Measurements from ENCODE around the gene RRBP1. TPM values are rescaled to one million over a fixed set of nuclear protein-coding genes. Genes with fewer than 3 reads are reported as not detected.

The RRBP1 gene
- total RNA-seq, 1 donor from 2014 or later, result 74.5 TPM

DNA sequence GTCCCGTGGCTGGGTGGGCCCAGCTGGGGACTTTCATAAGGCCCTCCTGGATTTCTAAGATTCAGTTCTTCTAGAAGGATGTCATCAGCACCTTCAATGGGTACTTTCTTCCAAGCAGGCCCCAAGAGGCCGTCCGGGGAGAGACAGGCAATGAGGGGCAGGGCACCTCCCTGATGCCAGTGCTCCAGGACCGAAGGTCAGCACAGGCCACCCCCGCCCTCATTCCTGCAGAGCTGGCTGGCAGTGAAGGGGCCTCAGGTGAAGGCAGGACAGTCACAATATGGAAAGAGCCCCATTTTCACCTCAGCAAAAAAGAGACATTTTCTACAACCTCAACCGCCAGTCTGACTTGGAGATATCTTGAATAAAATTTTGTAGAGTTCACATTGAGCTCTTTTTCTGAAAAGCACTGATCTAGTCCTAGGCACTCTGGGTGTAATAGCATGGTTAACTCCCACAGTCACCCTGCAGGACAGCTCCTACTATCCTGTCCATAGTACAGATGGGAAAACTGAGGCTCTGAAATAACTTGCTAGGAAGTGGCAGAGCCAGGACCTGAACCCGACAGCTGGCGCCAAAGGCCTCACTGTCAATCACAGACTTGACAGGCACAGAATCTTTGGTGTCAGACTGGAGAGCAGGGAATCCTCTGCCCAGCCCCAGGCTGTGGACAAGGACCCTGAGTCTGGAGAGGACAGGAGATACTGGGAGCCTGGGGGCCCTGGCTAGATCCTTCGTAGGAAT lies 50.3 kb downstream of the RRBP1 start:
- no peak for ATAC-seq

DNA sequence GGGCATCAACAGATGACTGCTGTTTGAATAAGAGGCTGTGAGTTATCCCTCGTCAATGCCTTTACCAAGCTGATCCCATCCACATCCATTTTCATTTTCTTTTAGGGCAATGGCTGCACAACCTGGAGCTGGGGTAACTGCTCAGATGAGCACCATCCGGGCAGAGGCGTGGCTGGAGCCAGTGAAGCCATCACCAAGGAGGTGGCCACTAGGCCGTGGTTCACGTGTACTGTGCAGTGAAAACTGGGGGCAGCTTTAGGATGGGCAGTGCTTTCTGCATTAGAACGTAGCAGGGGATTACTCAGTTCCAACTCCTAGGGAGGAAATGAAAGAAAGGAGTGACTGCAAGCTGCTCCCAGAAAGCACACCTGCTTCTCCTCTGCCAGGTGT lies 51.2 kb downstream of the RRBP1 start:
- no peak for ATAC-seq

DNA sequence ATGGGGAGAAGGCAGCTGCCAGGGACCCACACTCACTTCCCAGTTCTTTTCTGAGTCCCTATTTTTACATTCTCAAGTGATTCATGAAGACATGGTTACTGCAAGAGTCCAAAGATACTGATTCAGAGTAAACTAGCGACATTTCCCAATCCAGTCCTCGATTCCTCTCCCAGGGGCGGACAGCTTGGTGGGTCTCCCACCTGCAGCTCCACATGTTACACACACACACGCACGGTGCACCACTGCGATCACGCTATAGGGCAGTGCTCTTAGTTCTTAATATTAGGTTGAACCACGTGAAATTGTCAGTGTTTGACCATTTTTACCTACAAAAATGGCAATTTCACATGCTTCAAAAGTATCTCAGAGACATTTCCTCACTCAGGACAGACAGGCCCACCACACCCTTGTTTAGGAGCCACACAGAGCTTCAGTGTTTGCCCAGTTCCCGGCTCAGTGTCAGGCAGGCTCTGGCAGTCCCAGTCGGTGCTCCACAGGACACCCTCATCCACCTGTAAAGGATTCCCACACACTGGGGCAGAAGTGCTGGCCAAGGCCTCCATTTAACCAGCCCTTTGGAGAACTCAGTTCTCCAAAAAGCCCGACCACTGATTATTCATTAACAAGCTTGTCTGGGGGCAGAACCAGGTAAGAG lies 51.8 kb downstream of the RRBP1 start:
- ATAC-seq, result no peak

DNA sequence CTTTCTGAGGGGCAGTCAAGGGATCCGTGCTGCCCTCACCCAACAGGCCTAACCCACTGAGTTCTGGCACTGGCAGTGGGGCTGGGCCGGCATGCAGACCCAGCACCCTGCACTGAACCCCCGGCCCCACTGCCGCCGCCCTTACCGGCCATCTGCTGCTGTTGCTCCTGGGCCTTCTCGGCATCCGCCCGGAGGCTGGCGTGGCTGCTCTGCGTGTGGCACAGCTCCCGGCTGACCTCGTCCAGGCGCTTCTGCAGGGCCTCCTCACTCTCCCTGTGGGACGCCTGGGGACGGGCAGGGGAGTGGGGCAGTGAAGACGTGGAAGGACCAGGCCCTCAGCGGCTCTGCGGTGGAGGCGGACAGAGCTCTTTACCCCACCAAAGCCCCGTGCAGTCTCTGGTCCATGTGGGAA lies 52.4 kb downstream of the RRBP1 start:
- no peak for ATAC-seq

DNA sequence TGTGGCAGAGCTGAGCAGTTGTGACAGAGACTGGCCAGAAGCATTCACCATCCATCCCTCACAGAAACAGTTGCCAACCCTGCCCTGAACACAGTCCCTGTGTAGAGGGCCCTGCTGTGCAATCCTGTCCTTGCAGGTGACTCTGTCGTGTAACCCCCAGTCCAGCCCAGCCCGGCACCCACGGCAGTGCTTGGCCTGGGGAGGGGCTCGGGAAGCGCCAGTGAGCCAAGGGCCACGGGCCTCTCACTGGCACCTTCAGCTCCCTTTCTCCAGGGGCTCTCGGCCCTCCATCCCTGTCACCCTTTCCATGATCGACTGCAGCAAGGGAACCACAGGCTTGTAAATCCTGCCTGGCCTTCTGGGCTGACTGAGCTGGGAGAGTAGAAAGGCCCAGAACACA lies 53.0 kb downstream of the RRBP1 start:
- ATAC-seq, result no peak

DNA sequence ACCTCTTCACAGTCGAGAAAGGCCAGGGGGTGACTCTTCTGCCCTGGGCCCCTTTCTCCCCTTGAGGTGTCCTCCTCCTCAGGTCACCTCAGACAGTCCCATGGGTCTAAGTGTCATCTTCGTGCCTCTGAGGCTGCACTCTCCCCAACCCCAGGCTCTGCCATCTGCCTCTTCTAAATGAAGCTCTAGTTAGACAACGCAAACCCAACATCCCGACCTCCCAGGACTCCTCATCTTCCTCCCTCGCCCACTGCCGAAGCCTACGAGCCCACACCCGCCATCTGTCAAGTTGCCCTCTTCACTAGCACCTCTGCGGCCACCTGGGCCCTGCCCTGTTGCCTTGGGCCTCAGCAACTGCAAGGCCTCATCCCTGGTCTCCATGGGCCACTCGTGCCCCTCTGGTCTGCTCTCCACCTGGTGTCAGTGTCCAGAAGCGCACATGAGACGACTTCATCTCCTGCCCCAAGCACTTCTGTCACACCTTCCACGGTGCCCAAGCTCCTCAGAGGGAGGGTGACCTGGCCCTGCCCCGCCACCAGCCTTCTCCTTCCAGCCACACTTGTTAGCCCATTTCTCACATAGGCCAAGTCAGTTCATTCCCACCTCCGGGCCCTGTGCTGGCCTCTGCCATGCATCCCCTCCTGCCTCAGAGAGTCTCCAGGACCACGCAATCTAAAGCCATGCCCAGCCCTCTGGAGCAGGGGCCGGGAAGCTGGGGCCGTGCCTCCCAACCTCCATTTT lies 53.8 kb downstream of the RRBP1 start:
- no peak for ATAC-seq

DNA sequence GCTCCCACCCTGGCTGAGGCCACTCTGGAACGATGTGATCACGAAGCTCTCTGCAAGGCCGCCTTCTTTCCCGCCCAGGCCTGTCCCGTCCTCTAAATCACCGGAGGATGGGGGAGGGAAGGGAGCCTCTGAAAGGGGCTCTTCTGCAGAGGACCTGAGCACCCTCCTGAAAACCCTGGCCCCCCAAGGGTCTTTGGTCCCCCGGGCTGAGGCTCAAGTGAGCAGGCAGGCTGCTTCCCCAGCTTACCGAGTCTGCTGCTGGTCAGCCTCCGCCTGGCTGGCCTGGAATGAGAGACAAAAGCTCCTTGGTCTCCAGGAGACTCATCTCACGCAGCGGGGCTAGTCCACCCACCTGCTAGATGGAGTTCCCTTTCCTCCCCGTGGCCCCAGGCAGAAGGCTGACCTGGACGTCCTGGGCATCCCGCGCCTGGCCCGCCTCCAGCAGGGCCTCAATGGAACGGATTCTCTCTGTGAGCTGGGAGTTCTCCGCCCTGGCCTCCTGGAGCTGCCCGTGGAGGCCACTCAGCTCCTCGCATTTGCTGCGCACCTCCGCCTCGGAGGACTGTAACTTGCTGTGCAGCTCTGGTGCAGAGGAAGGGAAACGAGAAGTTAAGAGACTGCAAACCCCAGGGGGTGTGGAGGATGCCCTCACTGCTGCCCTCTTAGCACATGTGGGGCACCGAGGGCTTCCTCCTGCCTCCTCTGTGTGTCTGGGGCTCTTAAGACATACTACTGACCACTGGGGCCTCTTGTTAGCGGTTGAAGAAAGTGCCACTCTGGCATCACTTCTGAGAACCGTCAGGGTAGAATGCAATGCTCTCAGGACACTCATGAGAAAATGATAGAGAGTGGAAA lies 54.7 kb downstream of the RRBP1 start:
- no peak for ATAC-seq

DNA sequence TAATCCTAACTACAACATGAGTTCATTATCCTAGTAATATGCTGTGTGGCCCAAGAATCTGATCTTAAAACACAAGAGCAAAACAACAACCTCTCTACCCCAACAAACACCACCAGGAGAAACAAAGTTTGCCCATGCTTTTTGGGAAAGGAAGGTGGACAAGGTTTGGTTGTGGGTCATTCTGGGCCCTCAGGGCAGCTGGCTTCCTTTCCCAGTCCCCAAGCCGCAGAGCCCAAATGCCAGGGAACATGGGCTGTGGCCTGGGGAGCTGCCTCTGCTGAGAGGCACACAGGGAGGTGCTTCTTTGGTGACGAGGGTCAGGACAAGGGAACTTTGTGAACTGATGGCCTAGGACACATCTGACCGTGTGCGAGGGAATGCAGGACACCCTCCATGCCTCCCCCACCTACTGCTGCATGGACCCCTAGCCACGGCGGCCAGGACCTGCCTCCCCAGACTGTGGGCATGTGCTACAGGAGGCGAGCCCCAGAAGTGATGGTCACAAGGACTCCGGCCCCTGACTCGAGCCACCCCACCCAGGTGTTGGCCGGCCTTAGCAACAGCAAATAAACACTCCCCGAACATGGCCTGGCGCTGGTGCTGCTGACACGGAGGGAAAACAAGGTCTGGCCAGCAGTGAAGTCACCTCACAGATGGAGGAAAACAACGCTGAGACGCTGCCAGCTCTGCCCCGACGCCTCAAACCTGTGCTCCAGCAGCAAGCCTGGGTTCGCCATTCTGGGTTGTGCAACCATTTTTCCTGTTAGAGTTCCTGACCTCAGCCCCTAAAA lies 55.6 kb downstream of the RRBP1 start:
- ATAC-seq, result no peak

DNA sequence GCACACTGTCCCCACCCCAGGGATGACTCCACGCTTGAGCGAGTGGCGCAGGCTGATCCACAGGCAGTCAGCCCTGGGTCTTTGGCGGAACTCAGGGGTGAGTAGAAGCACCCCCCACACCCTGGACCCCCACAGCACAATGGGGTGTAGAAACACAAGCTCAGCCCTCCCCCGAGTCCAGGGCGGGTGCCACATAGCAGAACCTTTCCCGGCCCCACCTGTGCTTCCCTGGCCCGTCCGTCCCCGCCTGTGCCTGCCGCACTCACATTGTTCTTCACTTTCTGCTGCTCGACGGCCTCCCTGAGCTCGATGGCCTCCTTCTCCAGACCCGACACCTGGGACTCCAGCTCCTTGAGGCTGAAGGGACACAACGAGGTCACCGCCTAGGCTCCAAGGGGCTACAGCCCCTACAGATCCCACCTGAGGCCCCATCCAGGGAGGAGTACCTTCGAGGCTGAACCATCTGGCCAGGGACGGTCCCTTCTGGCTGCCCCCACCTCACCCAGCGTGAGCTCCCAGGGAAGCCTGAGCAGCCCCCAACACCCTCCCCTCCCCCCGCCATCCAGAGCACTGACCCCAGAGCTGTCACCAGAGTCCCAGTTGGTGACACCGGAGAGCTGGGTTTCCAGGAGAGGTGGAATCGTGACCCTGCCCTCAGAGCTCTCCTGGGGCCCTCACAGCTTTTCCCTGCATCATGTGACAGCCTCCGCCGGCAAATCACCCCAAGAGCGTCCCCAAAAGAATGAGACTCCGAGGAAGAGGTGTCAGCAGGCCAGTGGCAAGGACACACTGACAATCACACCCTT lies 56.6 kb downstream of the RRBP1 start:
- ATAC-seq, result no peak

DNA sequence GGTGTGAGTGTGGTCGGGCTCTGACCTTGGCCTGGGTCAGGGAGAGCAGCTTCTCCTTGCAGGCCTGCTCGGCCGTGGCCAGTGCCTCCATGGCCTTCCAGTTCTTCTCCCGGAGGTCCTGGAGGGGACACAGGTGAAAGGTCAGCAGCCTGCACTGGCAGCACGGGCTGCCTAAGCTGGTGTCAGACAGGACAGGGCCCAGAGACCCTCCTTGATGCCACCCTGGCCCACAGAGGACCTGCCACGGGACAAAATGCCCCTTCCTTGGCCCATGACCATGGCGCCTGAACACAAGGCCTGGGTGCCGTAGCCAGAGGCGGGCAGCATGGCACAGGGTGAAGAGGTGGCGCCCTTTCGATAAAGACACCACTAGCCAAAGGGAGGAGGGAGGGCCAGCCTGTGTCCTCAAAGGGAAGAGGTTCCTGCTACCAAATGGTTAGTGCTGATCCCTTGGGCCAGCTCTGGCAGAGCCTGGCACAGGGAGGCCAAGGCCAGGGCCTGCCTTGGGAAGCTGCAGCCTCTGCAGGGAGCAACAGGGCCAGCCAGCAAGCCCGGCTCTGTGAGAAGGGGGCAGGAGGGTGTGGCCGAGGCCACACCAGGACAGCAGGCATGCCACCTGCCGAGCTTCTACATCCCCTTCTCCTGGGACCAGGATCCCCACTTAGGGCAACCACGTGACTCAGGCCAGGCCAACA lies 57.3 kb downstream of the RRBP1 start:
- no peak for ATAC-seq

DNA sequence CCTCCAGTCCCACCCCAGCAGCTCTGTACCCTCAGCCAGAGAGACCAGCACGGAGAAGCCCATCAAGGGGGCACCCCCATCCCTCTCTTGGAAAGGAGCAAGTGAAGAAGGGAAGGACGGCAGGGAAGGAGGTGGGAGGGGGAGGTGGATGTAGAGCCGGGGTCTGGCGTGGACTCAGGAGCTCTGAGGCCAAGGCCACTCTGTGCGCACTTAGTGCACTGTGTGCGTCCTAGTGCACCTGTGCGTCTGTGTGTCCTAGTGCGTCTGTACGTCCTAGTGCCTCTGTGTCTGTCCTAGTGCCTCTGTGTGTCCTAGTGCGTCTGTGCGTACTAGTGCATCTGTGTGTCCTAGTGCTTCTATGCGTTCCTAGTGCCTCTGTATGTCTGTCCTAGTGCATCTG lies 58.0 kb downstream of the RRBP1 start:
- no peak for ATAC-seq

DNA sequence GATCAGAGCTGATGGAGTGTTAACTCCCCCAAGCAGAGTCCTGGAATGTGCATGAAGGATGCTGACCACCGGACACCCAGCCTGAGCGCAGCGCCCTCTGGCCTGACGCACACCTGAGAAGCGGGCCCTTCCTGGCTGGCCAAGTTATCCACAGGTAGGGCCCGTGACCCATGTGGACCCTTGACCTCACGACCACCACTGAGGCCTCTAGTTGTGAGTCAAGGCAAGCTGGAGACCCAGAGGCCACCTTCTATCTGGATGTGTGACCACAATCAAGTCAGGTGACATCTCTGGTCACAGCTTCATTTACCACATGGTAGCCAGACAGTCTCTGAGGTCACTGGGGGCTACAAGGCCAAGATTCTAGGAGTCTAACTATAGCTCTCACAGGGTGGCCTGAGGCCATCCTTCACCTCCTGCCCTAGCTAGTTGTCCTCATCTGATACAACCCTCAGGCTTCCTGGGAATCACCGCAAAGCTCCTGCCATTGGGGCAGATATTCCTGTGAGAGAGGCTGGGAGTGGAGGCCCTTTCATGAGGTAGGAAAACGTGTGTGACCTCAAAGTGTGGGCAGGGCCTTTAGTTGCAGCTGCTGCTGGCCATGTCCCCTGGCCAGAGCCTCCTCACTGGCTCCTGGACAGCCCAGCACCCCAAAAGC lies 59.1 kb downstream of the RRBP1 start:
- ATAC-seq, result no peak

DNA sequence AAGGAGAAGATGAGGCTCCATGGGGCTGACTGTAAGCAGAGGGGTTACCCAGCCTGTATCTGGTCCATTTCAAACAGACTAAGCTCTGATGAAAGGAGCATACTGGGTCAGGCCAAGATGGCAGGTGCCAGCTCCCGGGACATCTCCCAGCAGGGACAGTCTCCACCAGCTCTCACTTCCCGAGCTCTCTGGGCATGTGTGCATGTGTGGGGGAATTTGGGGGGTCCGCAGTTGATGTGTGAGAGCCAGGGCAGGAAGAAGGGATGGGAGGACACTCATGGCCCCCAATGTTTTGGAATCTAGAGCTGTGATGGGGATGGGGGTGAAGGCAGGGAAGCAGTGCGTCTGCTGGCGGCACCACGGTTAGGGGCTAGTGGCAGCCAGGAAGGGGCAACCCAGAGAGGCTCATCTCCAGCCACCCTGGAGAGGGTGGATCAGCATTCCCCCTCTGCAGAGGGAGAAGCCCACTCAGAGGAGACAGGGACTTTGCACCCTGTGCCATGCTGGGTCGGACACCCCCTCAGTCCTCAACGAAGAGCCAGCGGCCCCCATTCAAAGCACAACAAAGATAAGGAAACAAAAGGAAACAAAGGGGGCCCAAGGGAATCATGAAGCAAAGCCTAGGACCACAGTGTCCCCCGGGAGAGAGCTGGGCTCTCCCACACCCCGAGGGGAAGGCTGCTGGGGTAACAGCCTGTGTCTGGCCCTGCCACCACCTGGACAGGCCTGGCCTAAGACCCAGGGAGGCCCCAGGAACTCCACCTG lies 59.8 kb downstream of the RRBP1 start:
- ATAC-seq, result no peak

DNA sequence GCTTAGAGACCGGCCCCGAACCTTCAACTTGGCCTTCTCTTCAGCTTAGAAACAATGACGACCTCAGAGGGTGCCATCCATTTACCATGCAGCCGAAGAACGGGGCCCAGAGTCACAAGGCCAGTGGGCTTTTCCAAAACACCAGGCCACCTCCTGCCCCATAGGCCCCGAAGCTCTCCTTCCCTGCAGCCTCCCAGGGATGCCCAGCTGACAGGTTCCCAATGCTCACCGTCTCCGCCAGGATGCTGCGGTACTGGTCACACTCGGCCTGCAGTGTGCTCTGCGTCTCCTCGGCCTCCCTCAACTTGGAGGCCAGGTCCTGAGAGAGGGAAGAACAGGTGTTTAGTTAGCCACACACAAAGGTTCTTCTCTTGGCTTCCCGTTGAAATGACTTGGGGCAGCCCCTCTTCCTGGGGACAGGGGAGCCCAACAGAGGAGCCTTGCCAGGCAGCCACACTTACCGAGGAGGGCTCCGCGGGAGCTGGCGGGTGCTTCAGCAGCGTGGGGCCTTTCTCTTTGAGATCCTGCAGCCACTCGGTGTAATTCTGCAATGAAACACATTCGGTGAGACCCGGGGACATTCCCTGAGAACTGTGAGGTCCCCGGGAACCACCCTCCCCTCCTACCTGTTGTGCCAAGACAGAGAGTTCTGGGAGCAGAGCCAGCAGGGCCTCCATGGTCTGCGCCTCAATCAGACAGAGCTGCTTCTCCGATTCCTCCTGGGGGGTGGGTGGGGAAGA lies 60.6 kb downstream of the RRBP1 start:
- no peak for ATAC-seq

DNA sequence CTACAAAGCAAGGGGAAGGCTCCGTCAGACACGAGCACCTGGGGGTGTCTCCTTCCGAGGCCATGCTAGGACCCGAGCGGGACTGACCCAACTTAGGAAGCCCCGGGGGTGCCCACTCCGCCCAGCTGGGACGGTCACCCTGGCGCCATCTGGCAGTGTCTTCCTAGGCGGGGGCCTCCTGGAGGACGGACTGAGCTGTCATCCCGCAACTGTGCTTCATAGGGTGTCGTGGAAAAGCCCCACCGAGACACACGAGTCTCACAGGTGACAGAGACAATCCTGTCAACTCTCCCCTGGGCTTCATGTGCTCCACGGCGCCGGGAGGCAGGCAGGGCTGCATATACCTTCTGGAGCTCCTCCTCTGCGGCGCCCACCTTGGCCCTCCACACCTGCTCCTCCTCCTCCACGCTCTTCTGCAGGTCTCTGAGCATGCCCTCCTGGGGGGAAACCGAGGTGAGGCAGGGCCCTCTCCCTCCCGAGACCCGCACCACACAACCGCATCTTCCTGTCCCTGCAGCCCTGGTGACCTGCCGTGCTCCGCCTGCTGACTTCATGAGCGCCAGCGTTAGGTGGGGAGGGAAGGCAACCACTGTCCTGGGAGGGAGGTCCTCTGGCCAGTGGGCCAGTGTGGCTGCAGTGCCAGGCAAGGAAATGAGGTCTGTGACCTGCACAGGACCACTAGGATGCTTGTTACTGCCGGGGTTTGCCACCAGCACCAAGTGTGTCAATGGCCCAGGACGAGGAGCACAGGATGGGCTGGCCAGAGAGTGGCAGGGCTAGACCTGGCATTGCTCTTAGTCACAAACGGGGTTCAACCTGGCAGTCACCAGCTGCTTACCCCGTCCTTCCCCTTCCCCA lies 61.4 kb downstream of the RRBP1 start:
- ATAC-seq, result no peak

DNA sequence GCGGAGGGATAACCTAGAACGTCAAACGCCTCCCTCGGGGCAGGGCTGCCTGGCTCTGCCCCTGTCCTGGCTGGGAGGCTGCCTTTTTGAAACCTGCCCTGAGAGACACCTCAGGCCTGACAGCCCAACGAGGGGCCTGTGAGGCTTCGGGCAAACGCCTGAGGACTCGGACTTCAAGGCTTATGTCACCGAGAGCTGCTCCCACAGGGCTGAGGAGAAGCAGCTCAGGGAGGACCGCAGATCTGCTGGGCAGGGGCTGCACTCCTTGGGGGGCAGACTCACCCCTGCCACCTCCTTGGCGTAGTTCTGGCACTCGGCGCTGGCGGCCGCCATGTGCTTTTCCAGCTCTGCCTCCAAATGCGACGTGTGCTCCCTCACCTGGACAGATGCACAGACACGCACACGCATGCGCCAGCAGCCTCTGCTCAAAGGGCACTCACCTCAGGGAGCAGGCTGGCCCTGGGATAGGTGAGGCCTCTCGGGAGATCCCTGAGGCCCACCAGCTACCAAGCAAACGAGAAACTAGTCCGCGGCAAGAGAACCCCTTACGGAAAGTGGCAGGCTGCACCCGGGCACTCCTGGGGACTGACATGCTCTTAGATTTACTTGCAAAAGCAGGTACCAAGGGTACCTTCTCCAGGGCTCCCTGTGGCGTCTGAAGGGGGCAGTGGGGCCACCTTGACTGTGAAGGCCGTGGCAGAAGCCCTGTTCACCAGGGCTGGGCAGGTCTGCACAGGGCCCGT lies 62.5 kb downstream of the RRBP1 start:
- no peak for ATAC-seq

DNA sequence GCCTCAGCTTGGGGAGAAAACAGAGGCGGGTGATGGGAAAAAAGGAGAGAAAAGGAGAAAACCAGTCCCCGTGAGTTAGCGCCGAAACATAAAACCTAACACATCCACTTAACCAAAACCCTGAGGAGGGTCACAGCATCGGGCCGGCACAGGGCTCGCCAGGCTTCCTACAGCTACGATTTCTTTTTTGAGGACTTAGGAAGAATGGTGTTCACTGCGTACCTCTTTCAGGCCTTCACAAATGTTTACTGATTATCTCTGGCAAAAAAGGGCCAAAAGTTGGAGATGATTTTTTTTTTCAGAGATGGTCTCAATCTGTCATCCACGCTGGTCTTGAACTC lies 63.4 kb downstream of the RRBP1 start:
- ATAC-seq, result no peak
